Aorta (tissue), 5 donors: Measurements from ENCODE around the gene TMEM248. TPM values are rescaled to one million over a fixed set of nuclear protein-coding genes. Genes with fewer than 3 reads are reported as not detected.
A peak's percentile ranks its signal among the peaks of the same experiment; 100 is the strongest.

Experiments used
- ATAC-seq: fragments of 200-7000 bp; cut with Tn5 transposase; one replicate; pipeline ENCODE4 v1.9.1; 2022; ENCODE audit warnings: moderate library complexity; ENCODE audit not compliant: low FRiP score
- DNase-seq, 2 donors: peaks; one replicate each; pipeline ENCODE4 v3.0.0-alpha.2; 2020
- H3K27ac ChIP-seq, 2 donors: one replicate each; pipeline ENCODE4 v1.5.1; 2013; ENCODE audit warnings: low read length in 2 of 2, mild to moderate bottlenecking in 2 of 2, moderate library complexity in 2 of 2, control low read depth in 1 of 2, inconsistent platforms in 1 of 2, low read depth in 1 of 2
- H3K27me3 ChIP-seq, 2 donors: one replicate each; pipeline ENCODE4 v1.6.1; 2013; ENCODE audit warnings: control low read depth in 1 of 2, low read length in 1 of 2, mild to moderate bottlenecking in 1 of 2, moderate library complexity in 1 of 2; ENCODE audit not compliant: insufficient read depth in 2 of 2, control insufficient read depth in 1 of 2
- H3K36me3 ChIP-seq, 2 donors: one replicate each; pipeline ENCODE4 v1.6.1; 2013; ENCODE audit warnings: control low read depth in 1 of 2, low read length in 1 of 2, mild to moderate bottlenecking in 1 of 2; ENCODE audit not compliant: insufficient read depth in 2 of 2, control insufficient read depth in 1 of 2
- H3K4me1 ChIP-seq, 2 donors: one replicate each; pipeline ENCODE4 v1.6.1; 2013; ENCODE audit warnings: low read length in 2 of 2, control low read depth in 1 of 2, mild to moderate bottlenecking in 1 of 2, moderate library complexity in 1 of 2; ENCODE audit not compliant: insufficient read depth in 2 of 2, control insufficient read depth in 1 of 2
- H3K4me3 ChIP-seq, 2 donors: one replicate each; pipeline ENCODE4 v1.5.1; 2013; ENCODE audit warnings: low read length in 2 of 2, control low read depth in 1 of 2, mild to moderate bottlenecking in 1 of 2
- H3K9me3 ChIP-seq: one replicate; pipeline ENCODE4 v1.6.1; 2013; ENCODE audit warnings: mild to moderate bottlenecking, low read length; ENCODE audit not compliant: control insufficient read depth
- WGBS, 2 donors: extraction: QIAGEN DNeasy Blood & Tissue Kit; methylation state at CpG; one replicate each; pipeline ENCODE4 v1.1.7; 2013; 5-methylcytosine and 5-hydroxymethylcytosine counted together
- intact Hi-C, 2 donors: fragments of 100-400 bp; cut with DNase I; formaldehyde crosslinking; loops; one replicate each; pipeline versions ENCODE4 v1.14.2 to v1.15.0; 2022
- polyA plus RNA-seq, 2 donors: library from polyadenylated mRNA; stranded (reverse); fragments of 200-250 nt; gene quantifications; one replicate each; pipeline ENCODE4 v1.2.3, GENCODE V29; 2013
- total RNA-seq, 2 donors: library from RNA; stranded (reverse); fragmentation: NEBNext Ultra II Directional; extraction: Animal tissue kit (Norgen Biotek cat#: 25700); gene quantifications; one replicate each; pipeline ENCODE4 v1.2.1, GENCODE V29; 2021
- donor health status: healthy with polysubstance abuse.
- donor health status: Bipolar disorder and iron deficiency.
- donor health status: DM: no; HTN: no; CAD: no.
- donor health status: DM: no; HTN: no; CAD: no.
- donor health status: DM: yes; HTN: yes; CAD: no.

TMEM248 gene
- total and polyA plus RNA-seq, 4 donors, result 24.2 to 101 (median 63.3) TPM

DNA sequence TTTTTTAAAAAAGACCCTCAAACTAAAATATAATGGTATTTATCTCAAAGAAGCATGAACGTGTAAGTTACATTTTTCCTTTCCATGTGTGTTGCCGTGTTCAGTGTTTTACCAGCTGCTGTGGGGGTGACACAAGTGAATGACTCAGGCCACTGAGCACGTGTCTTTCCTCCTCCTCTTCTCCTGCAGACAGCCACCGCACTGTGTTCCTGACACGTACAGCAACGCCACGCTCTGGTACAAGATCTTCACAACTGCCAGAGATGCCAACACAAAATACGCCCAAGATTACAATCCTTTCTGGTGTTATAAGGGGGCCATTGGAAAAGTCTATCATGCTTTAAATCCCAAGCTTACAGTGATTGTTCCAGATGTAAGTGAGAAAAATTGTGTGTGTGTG, 29.7 kb downstream of the TMEM248 start:
- DNase-seq, result peak in 1 of 2 donors; percentile 21
- no peaks in the 10 kb centered on the region for H3K9me3 ChIP-seq
- peaks cover 11 to 18% of the 10 kb centered on the region in 2 donors for H3K36me3 ChIP-seq
- no peak for ATAC-seq
- 87 to 88% methylated on average over 8 of the region's 8 CpGs for WGBS, 2 donors
- no peaks in the 10 kb centered on the region for H3K27me3 ChIP-seq
- no peak overlapping the region for H3K27ac ChIP-seq
- no peak overlapping the region for H3K4me3 ChIP-seq
- no peaks in the 10 kb centered on the region for H3K4me1 ChIP-seq
- intact Hi-C loops, result no loop called here

DNA sequence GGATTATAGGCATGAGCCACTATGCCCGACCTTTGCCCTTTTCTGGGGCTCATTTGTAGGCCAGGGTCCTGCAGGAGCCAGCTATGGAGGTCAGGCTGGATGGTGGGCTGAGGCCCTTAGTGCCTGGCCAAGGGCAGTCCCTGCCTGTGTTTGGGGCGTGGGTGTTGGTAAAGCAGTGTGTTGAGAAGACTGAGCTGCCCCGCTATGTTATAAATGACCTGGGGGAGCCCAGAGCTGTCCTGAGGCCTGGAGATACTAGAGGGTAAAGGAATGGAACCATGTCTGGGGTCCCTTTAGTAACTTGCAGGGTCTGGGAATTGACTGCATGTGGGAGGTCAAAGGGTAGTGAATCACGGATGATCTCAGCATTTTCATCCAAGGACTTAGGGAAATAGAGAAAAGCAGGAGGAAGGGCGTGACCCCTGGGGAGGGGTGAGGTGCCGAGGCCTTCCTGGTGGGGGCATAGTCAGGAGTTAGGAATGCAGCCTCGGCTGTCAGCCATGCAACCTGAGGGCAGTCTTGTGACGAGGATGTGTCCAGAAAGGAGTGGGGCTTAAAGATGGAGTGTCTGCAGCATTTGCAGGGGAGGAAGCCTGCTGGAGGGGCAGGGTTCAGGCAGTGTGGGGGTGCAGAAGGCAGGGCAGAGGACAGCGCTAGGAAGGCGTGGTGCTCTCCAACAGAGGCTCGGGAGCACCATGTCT, 31.5 kb downstream of the TMEM248 start:
- ATAC-seq, result no peak

DNA sequence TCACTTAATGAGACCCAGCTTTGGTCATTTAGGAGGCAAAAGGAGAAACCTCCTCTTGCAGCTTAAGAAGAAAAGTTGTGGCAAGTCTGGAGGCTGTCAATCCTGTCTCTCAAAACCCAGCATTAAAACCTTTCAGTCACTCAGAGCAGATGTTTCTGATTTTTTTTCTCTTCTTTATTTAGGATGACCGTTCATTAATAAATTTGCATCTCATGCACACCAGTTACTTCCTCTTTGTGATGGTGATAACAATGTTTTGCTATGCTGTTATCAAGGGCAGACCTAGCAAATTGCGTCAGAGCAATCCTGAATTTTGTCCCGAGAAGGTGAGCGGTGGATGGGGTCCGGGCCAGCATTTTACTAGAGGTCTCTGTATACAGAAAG, 32.0 kb downstream of the TMEM248 start:
- peaks cover 8 to 18% of the 10 kb centered on the region in 2 donors for H3K36me3 ChIP-seq
- intact Hi-C loops, result no loop called here
- 86 to 89% methylated on average over 5 of the region's 5 CpGs for WGBS, 2 donors

More for the DNA sequence above, 31.5 kb downstream of the TMEM248 start:
- intact Hi-C loops, result no loop called here
- peaks cover 8 to 18% of the 10 kb centered on the region in 2 donors for H3K36me3 ChIP-seq
- no peak overlapping the region for H3K4me3 ChIP-seq
- peak in 1 of 2 donors; percentile 45 for DNase-seq
- H3K27ac ChIP-seq, result no peak overlapping the region
- no peaks in the 10 kb centered on the region for H3K27me3 ChIP-seq
- H3K9me3 ChIP-seq, result no peaks in the 10 kb centered on the region
- no peaks in the 10 kb centered on the region for H3K4me1 ChIP-seq
- WGBS, 2 donors, result 74 to 76% methylated on average over 11 of the region's 11 CpGs

DNA sequence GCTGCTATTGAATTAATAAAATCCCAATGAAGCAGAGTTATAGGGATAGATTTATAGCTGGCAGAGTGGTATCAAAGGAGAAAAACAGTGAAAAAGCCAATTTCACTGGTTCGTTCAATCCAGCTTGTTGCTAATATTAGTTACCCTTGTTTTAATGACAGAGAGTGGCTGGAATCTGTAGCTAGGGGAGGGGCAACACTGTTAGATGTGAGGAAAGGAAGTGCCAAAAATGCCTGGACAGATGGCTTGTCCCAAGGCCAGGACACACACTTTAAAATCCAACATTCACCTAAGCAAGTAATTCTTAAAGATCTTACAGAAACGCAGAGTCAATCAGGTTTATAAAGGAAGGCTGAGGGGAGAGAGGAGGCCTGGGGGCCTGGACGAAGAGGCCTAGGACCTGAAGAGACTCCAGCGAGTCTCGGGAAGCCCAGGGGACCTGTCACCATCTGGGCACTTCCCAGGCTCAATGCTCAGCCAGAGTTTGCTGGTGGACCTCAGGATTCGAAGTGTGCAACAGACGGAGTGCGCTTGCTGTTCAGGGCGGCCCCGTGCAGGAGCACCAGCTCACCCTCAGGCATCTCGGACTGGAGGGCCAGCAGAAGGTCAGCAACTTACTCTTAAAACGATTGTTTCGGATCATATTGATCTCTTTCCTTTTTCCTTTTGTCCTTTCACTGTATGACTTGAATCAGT, 36.7 kb downstream of the TMEM248 start:
- Histone ChIP-seq H3K4me3 (no peak overlapping the region), H3K36me3 (peaks cover 3 to 10% of the 10 kb centered on the region in 2 donors), H3K27ac (peak overlapping the region in 1 of 2 donors; percentile 80), H3K4me1 (no peaks in the 10 kb centered on the region), H3K9me3 (no peaks in the 10 kb centered on the region), H3K27me3 (no peaks in the 10 kb centered on the region)
- ATAC-seq (no peak), DNase-seq (no peak)
- intact Hi-C loops, result no loop called here
- WGBS, 2 donors, result 25 to 31% methylated on average over 13 of the region's 13 CpGs

More for the DNA sequence above, 32.0 kb downstream of the TMEM248 start:
- Histone ChIP-seq H3K4me3 (no peak overlapping the region), H3K4me1 (no peaks in the 10 kb centered on the region), H3K9me3 (no peaks in the 10 kb centered on the region), H3K27ac (no peak overlapping the region), H3K27me3 (no peaks in the 10 kb centered on the region)
- no peak for DNase-seq
- no peak for ATAC-seq

DNA sequence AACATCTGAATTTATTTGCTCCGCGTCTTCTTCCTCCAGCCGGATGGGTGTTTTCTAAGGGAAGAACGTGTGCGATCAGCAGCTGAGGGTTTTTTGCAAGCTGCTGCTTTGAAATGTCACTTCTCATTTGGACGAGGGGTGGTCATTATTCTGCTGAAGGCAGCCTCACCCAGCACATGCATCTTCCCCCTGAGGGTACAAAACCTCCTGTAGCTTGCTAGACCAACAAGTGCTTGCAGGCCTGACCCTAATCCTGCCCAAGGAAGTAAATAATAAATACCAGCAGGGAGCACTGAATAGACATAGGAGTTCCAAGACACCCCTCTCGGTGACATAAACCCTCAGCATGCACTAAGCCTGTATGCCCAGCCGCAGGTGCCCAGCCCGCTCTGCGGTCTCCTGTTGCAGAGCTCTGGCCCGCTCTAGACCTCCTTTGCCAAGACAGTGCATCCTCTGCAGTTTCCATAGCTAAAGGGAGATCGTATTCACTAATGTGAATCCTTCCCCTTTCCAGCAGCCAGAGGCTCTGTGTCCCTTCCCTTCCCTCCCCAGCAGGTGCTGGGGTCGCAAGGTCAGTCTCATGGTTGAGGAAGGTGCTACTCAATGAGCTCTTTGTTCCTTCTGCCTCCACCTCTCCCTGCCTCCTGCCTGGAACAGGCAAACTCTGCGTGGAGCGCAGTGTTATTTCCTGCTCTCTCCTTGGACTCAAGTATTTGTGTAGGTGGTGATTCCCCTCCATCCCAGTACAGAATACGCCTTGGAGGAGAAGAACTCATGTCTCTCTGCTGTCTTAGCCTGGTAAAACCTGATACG, 37.7 kb downstream of the TMEM248 start:
- Histone ChIP-seq H3K4me1 (no peaks in the 10 kb centered on the region), H3K36me3 (peaks cover 2 to 10% of the 10 kb centered on the region in 2 donors), H3K27ac (no peak overlapping the region), H3K4me3 (no peak overlapping the region), H3K9me3 (no peaks in the 10 kb centered on the region), H3K27me3 (no peaks in the 10 kb centered on the region)
- DNase-seq (no peak), ATAC-seq (no peak)
- 90 to 92% methylated on average over 17 of the region's 17 CpGs for WGBS, 2 donors
- intact Hi-C loops, result no loop called here

DNA sequence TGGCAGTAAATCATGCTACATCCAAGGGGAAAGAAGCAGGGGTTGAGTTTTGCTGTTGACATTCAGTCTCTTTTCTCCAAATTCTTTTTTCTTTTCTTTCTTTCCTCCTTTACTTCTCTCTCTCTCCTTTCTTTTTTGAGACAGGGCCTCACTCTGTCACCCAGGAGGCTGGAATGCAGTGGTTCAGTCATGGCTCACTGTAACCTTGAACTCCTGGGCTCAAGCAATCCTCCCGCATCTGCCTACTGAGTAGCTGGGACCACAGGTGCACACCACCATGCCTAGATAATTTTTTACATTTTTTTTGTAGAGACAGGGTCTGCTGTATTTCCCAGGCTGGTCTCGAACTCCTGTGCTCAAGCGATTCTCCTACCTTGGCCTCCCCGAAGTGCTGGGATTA, 39.2 kb downstream of the TMEM248 start:
- Histone ChIP-seq H3K27me3 (no peaks in the 10 kb centered on the region), H3K9me3 (no peaks in the 10 kb centered on the region), H3K27ac (no peak overlapping the region), H3K4me1 (no peaks in the 10 kb centered on the region), H3K4me3 (no peak overlapping the region), H3K36me3 (peaks cover 2% of the 10 kb centered on the region in 2 donors)
- WGBS, 2 donors, result 95 to 97% methylated on average over 4 of the region's 4 CpGs
- intact Hi-C loops, result no loop called here
- ATAC-seq, result no peak
- DNase-seq, result no peak

DNA sequence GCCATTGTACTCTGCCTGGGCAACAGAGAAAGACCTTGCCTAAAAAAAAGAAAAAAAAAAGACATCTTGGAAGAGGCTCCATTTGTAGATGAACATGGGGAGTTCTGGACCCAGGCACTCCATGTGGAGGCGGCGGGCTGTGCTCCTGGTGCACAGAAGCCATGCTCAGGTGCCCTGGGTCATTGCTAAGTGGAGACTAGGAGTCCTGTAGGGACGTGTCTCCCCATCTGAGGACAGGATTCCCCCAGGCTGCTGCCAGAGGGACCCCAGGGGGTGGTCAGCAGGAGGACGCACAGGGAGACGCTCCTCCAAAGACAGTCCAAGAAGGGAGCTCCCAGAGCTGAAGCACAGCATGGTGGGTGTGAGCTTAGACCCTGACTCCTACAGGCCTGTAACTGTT, 40.1 kb downstream of the TMEM248 start:
- Histone ChIP-seq H3K4me3 (no peak overlapping the region), H3K9me3 (no peaks in the 10 kb centered on the region), H3K27ac (no peak overlapping the region), H3K27me3 (no peaks in the 10 kb centered on the region), H3K36me3 (no peaks in the 10 kb centered on the region), H3K4me1 (no peaks in the 10 kb centered on the region)
- no peak for DNase-seq
- intact Hi-C loops, result no loop called here
- ATAC-seq, result no peak
- 93 to 95% methylated on average over 3 to 5 of the region's 5 CpGs for WGBS, 2 donors

DNA sequence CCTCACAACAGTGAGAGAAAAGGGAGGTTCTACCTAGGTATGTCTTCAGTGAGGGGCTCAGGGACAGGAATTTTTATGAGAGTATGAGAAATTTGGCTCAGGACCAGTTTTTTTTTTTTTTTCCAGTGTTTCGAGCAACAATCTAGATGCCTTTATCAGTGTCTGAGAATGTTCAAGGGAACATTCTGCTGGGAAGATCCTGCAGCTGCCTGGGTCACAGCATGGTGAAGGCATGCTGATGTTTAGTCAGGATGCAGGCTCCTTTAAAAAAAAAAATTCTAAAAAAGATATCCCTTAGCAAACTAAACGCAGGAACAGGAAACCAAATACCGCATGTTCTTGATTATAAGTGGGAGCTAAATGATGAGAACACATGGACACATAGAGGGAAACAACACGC, 43.4 kb downstream of the TMEM248 start:
- H3K27me3 ChIP-seq, result no peaks in the 10 kb centered on the region
- ATAC-seq (no peak), DNase-seq (no peak)
- intact Hi-C loops, result no loop called here
- H3K4me1 ChIP-seq, result no peaks in the 10 kb centered on the region
- WGBS, 2 donors, result 31 to 33% methylated on average over 4 of the region's 4 CpGs
- H3K27ac ChIP-seq, result no peak overlapping the region
- H3K4me3 ChIP-seq, result no peak overlapping the region
- no peaks in the 10 kb centered on the region for H3K9me3 ChIP-seq
- no peaks in the 10 kb centered on the region for H3K36me3 ChIP-seq
